Measurements from ENCODE around the gene CDK19. TPM values are rescaled to one million over a fixed set of nuclear protein-coding genes. Genes with fewer than 3 reads are reported as not detected.

CDK19 gene
- total RNA-seq, 1 experiment from 2014 or later, result 24.3 TPM

DNA sequence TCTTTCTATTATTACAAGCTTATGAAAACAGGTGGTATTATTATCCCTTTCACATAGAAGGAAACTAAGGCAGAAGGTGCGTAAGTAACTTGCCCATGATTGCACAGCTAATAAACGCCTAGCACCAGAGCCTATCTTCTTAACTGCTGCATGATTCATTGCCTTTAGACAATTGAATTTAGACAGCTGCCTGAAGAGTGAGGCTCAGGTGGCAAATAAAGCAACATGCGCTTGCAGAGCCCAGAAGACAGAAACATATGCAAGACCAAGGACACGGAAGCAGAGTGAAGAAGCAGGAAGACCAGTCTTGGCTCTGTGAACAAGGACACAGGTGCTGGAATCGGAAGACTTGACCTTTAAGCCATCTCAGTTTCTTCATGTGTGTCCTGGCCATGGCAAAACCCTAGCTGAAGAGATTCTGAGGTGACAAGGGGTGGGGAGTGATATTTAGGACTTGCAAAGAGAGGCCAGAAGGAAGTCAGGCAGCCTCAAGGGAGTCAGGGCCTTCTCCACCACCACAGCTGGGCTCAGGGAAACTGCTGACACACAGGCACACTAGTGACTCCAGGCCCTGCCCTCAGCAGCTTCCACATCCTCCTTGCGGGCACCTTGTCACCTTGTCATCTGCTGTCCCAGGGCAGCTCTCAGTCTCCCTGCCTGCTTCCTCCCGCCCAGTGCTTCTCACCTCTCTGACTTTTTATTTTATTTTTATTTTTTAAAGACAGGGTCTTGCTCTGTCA, 247.1 kb downstream of the CDK19 start:
- BruUV-seq (replicated peaks), result no TSS peak
- DNase-seq, result no peak
- CTCF ChIA-PET, result no interaction called here
- Mint-ChIP-seq H3K9me3 (ENCODE audit: low read depth, unreplicated experiment) (no peaks in the 10 kb centered on the region), H3K27me3 (ENCODE audit: unreplicated experiment) (no peaks in the 10 kb centered on the region), H3K4me1 (ENCODE audit: low read depth, unreplicated experiment) (peaks cover 17% of the 10 kb centered on the region), H3K27ac (ENCODE audit: unreplicated experiment) (no peak overlapping the region), H3K36me3 (ENCODE audit: insufficient read depth, unreplicated experiment) (no peaks in the 10 kb centered on the region), H3K4me3 (ENCODE audit: low read depth, unreplicated experiment) (no peak overlapping the region)
- intact Hi-C loops (cut with micrococcal nuclease; ENCODE audit: unreplicated experiment), result no loop called here
- TF ChIP-seq, protein P1, sequence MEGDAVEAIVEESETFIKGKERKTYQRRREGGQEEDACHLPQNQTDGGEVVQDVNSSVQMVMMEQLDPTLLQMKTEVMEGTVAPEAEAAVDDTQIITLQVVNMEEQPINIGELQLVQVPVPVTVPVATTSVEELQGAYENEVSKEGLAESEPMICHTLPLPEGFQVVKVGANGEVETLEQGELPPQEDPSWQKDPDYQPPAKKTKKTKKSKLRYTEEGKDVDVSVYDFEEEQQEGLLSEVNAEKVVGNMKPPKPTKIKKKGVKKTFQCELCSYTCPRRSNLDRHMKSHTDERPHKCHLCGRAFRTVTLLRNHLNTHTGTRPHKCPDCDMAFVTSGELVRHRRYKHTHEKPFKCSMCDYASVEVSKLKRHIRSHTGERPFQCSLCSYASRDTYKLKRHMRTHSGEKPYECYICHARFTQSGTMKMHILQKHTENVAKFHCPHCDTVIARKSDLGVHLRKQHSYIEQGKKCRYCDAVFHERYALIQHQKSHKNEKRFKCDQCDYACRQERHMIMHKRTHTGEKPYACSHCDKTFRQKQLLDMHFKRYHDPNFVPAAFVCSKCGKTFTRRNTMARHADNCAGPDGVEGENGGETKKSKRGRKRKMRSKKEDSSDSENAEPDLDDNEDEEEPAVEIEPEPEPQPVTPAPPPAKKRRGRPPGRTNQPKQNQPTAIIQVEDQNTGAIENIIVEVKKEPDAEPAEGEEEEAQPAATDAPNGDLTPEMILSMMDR (IDR thresholded peaks at IDR 0.05; ENCODE audit: unreplicated experiment), result no peak

DNA sequence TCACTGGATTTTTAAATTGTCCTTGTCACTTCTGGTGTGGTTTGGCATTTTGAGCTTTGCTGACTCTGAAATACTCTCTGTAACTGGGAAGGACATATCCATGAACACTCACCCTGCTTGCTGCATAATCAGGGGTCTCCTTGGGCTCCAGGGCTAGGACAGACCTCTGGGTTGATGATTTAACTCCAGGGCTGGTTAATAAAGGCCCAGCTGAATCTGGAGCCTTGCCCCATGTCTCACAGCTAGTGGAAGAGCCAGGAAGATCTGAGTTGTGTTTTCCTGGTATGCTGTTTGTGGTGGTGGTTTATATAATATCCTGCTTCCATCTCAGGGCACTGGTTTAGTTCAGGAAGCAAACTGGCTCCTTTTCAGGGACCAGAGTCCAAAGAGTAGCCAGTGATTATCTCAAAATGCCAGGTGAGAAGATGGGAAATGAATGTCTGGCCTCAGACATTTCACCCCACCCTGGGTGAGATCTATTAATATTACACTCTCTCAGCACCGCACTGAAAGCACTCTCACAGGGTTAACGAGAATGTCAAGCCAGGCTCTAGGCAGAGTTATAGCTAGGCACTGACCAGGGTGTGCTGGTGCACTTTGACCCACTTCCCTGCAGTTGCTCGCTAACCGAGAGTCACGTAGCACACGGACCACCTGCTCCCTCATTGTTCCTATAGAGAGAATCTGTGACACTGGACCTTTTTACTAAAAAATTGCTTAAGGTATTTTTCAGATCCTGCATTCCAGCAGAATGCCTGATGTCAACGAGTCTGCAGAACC, 248.7 kb downstream of the CDK19 start:
- intact Hi-C loops (cut with micrococcal nuclease; ENCODE audit: unreplicated experiment), result no loop called here
- CTCF ChIA-PET, result interaction anchor here (0.6 to 1.6 kb wide), 2 partner anchors 19 to 579 kb away, joined by 3 to 4 read pairs; no protein-coding TSS in a partner anchor
- Mint-ChIP-seq H3K4me1 (ENCODE audit: low read depth, unreplicated experiment) (peaks cover 17% of the 10 kb centered on the region), H3K27me3 (ENCODE audit: unreplicated experiment) (no peaks in the 10 kb centered on the region), H3K27ac (ENCODE audit: unreplicated experiment) (no peak overlapping the region), H3K9me3 (ENCODE audit: low read depth, unreplicated experiment) (no peaks in the 10 kb centered on the region), H3K36me3 (ENCODE audit: insufficient read depth, unreplicated experiment) (no peaks in the 10 kb centered on the region), H3K4me3 (ENCODE audit: low read depth, unreplicated experiment) (no peak overlapping the region)
- no TSS peak for BruUV-seq (replicated peaks)
- TF ChIP-seq, protein P1 (IDR thresholded peaks at IDR 0.05; ENCODE audit: unreplicated experiment), result no peak
- no peak for DNase-seq

DNA sequence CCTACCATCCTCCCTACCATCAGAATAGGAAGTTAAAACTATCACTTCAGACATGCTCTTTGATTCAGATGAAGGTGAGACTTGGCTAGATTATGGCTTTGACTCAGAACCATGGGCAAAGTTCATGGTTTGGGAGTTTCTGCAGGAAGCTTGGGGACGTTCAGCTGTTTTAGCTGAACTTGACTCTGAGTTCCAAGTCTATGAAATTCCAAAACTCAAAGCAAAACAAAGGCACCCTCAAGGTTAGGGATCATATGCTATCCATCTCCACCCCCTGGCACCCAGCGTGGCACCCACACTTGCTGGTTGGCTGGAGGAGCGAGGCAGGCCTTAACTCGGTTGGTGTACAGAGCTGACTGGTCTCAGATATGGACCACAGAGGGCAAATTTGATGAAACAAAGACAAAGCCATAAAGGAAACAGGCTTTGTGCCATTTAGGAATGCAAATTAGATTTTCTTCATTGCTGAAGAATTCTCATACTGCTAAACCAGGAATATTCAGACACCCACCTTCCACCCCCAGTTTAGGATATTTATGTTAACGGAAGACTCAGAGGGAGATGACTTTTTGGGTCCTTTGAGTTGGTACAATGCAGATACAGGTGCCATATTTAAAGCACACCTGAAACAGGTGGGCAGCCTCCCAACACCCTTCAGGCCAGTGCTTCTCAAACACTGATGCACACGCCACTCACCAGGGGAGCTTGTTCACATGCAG, 250.4 kb downstream of the CDK19 start:
- Mint-ChIP-seq H3K27ac (ENCODE audit: unreplicated experiment) (no peak overlapping the region), H3K4me1 (ENCODE audit: low read depth, unreplicated experiment) (peaks cover 17% of the 10 kb centered on the region), H3K36me3 (ENCODE audit: insufficient read depth, unreplicated experiment) (no peaks in the 10 kb centered on the region), H3K27me3 (ENCODE audit: unreplicated experiment) (no peaks in the 10 kb centered on the region), H3K4me3 (ENCODE audit: low read depth, unreplicated experiment) (no peak overlapping the region), H3K9me3 (ENCODE audit: low read depth, unreplicated experiment) (no peaks in the 10 kb centered on the region)
- BruUV-seq (replicated peaks), result no TSS peak
- DNase-seq, result no peak
- intact Hi-C loops (cut with micrococcal nuclease; ENCODE audit: unreplicated experiment), result no loop called here
- TF ChIP-seq, protein P1 (IDR thresholded peaks at IDR 0.05; ENCODE audit: unreplicated experiment), result no peak
- CTCF ChIA-PET, result interaction anchor here (0.6 to 1.6 kb wide), 3 partner anchors 13 to 34 kb away, joined by 3 read pairs; no protein-coding TSS in a partner anchor

DNA sequence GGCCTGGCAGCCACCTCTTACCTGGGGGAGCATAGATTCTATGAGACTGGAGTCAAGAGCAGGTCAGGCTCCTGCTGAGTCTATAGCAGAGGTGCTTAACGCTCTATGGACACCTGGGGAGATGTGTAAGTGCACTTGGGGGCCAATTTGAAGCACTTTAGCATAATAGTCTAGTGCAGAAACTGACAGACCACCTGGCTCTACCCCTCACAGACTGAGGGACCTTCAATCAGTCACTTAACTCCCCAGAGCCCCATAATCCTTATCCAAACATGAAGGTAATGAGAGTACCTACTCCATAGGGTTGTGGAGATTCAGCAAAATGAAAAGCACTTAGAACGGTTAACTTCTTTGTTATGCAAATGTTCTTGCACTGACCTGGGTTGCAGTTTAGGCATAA, 251.6 kb downstream of the CDK19 start:
- DNase-seq, result no peak
- no peaks in the 10 kb centered on the region for H3K36me3 Mint-ChIP-seq (ENCODE audit: insufficient read depth, unreplicated experiment)
- H3K4me3 Mint-ChIP-seq (ENCODE audit: low read depth, unreplicated experiment), result no peak overlapping the region
- CTCF ChIA-PET, result no interaction called here
- H3K27me3 Mint-ChIP-seq (ENCODE audit: unreplicated experiment), result no peaks in the 10 kb centered on the region
- TF ChIP-seq, protein P1 (IDR thresholded peaks at IDR 0.05; ENCODE audit: unreplicated experiment), result no peak
- intact Hi-C loops (cut with micrococcal nuclease; ENCODE audit: unreplicated experiment), result no loop called here
- peaks cover 17% of the 10 kb centered on the region for H3K4me1 Mint-ChIP-seq (ENCODE audit: low read depth, unreplicated experiment)
- no peak overlapping the region for H3K27ac Mint-ChIP-seq (ENCODE audit: unreplicated experiment)
- no peaks in the 10 kb centered on the region for H3K9me3 Mint-ChIP-seq (ENCODE audit: low read depth, unreplicated experiment)
- no TSS peak for BruUV-seq (replicated peaks)
